H1 (cell line): ENCODE data around the gene EXD1. TPM values are rescaled to one million over a fixed set of nuclear protein-coding genes. Genes with fewer than 3 reads are reported as not detected.

Experiments used
- ATF2 ChIP-seq: IDR thresholded peaks from 2 replicates; pipeline ENCODE4 v1.6.1; 2012; ENCODE audit warnings: low read length, inconsistent platforms
- CTCF ChIP-seq, 3 experiments: IDR thresholded peaks; 1 replicate in 2 of 3; 2 replicates in 1 of 3; pipeline versions ENCODE4 v1.5.1 to v1.6.1; 2011; ENCODE audit warnings: low read length in 3 of 3, mild to moderate bottlenecking in 3 of 3, inconsistent platforms in 2 of 3, low read depth in 1 of 3, moderate library complexity in 1 of 3; ENCODE audit not compliant: insufficient read depth in 1 of 3; ENCODE audit errors: control extremely low read depth in 1 of 3
- EGR1 ChIP-seq: IDR thresholded peaks from 2 replicates; pipeline ENCODE4 v1.6.1; 2011; ENCODE audit warnings: low read depth, low read length, borderline replicate concordance
- HDAC6 ChIP-seq: IDR thresholded peaks from one replicate; pipeline ENCODE4 v1.7.1; 2012; ENCODE audit warnings: low read depth, mild to moderate bottlenecking, inconsistent platforms, low read length, moderate library complexity
- KDM4A ChIP-seq: IDR thresholded peaks from one replicate; pipeline ENCODE4 v1.7.1; 2012; ENCODE audit warnings: low read depth, mild to moderate bottlenecking, moderate library complexity, low read length, inconsistent platforms; ENCODE audit not compliant: severe bottlenecking
- RXRA ChIP-seq: IDR thresholded peaks from 2 replicates; pipeline ENCODE4 v1.6.1; 2011; ENCODE audit warnings: low read depth, mild to moderate bottlenecking, low read length, moderate library complexity; ENCODE audit not compliant: insufficient read depth
- SIX5 ChIP-seq: IDR thresholded peaks from 2 replicates; pipeline ENCODE4 v1.6.1; 2011; ENCODE audit warnings: mild to moderate bottlenecking, low read depth, low read length
- USF2 ChIP-seq: IDR thresholded peaks from 2 replicates; pipeline ENCODE4 v1.6.1; 2011; ENCODE audit warnings: low read length, improper control_type of control experiment
- polyA plus RNA-seq, 7 experiments: library from polyadenylated mRNA; depleted of rRNA in 3 of 7; stranded (reverse) in 5 of 7; unstranded in 2 of 7; fragments of >200 nt in 5 of 7; fragments of 200-250 nt in 2 of 7; gene quantifications; 1 replicate in 5 of 7; 2 replicates in 1 of 7; 4 replicates in 1 of 7; pipeline versions ENCODE4 v1.2.1 to v1.2.3, GENCODE V29; 2011 to 2013; ENCODE audit warnings: missing spikeins in 2 of 7, mixed read lengths in 2 of 7
- total RNA-seq: library from RNA; stranded (reverse); fragmentation: NEBNext Ultra II Directional; extraction: Animal tissue kit (Norgen Biotek cat#: 25700); gene quantifications from 2 replicates; pipeline ENCODE4 v1.2.1, GENCODE V29; 2021

The EXD1 gene
- total and polyA plus RNA-seq, 2 of the 8 experiments (the other 6 are each of a cell fraction or from before 2014, with no cell fraction given): 0.06 to 0.54 TPM

- TF ChIP-seq CTCF (IDR thresholded peaks at IDR 0.05; ENCODE audit: control extremely low read depth in 1 of 3, insufficient read depth in 1 of 3, low read depth in 1 of 3, low read length in 3 of 3) (no peak), USF2 (no peak), ATF2 (no peak), EGR1 (no peak), SIX5 (no peak), KDM4A (no peak), HDAC6 (no peak), RXRA (no peak)
Measured at GRCh38 chr15:41205315-41205714, 25.2 kb downstream of the EXD1 start (continued).
